ENCODE data around the gene SNX8. TPM values are rescaled to one million over a fixed set of nuclear protein-coding genes. Genes with fewer than 3 reads are reported as not detected.

The SNX8 gene
- total and polyA plus RNA-seq, 2 of the 13 experiments (the other 11 are each of a cell fraction or from before 2014, with no cell fraction given), result 20.6 to 45.2 TPM

DNA sequence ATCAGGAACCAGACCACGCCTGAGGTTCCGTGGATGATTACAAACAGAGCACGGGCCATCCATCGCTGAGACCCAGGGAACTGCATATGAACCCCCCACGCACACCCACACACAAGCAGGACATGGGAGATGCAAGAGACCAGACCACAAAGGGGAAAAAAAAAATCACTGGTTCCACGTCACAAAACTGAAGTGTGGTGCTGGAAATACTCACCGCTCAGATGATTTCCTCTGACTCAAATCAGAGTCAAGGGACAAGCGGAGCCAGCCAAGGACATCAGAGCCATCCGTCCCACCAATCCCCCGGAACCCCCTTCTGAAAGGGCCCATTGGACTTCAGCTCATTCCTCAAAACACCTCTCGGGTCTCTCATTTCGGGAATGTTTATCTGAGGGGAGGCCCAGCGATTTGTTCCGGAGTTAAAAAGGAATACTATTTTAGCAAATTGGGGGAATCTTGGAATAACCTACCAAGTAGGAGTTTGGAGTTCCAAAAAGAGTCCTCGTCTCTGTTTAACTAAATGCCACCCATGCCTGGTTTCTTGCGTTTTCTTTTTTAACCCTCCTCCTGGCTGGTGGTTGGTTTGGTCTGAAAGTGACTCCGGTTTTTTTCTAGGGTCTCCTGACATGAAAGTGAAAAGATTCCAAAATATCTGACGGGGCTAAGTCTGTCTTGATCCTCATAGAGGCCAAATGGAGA, 15.0 kb downstream of the SNX8 start:
- TF ChIP-seq NCOR1 (IDR thresholded peaks at IDR 0.05; ENCODE audit: borderline replicate concordance, low read length) (no peak), ZNF768 (CRISPR knock-in tag; IDR thresholded peaks at IDR 0.05) (no peak), ZNF674 (CRISPR knock-in tag; IDR thresholded peaks at IDR 0.05; ENCODE audit: low read depth) (no peak), ZFP82 (CRISPR knock-in tag; IDR thresholded peaks at IDR 0.05; ENCODE audit: borderline replicate concordance) (no peak), HMGA1 (CRISPR knock-in tag; conservative IDR thresholded peaks at IDR 0.05) (no peak), SRSF9 (IDR thresholded peaks at IDR 0.05; ENCODE audit: borderline replicate concordance, insufficient read depth, low read depth, low read length, poor library complexity, severe bottlenecking) (no peak), MATR3 (CRISPR knock-in tag; IDR thresholded peaks at IDR 0.05) (no peak), ZMYM3 (CRISPR knock-in tag; IDR thresholded peaks at IDR 0.05) (no peak)
- TF ChIP-seq, protein P1, sequence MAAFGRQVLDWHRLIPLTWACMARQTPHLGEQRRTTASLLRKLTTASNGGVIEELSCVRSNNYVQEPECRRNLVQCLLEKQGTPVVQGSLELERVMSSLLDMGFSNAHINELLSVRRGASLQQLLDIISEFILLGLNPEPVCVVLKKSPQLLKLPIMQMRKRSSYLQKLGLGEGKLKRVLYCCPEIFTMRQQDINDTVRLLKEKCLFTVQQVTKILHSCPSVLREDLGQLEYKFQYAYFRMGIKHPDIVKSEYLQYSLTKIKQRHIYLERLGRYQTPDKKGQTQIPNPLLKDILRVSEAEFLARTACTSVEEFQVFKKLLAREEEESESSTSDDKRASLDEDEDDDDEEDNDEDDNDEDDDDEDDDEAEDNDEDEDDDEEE (CRISPR knock-in tag; IDR thresholded peaks at IDR 0.05), result no peak
- ATAC-seq (no peak), FAIRE-seq (no peak), DNase-seq (ENCODE audit: low spot score) (no peak)
- no TSS peak for BruUV-seq (replicated peaks)
- Histone ChIP-seq H3K36me3 (replicated peaks in 1 of 2; ENCODE audit: control insufficient read depth in 1 of 2, insufficient read depth in 2 of 2, low read length in 2 of 2) (no peaks in the 10 kb centered on the region; a peak in 1 of 5 replicates), H3K9ac (ENCODE audit: insufficient read depth, low read depth, low read length) (no peak overlapping the region), H3K27me3 (ENCODE audit: control insufficient read depth in 1 of 2, insufficient read depth in 2 of 2, low read length in 2 of 2) (no peaks in the 10 kb centered on the region), H3K27ac (ENCODE audit: extremely low read length, insufficient read depth, low read length) (no peak overlapping the region), H3K4me3 (replicated peaks in 1 of 3; ENCODE audit: insufficient read depth in 1 of 3, low read depth in 2 of 3, low read length in 3 of 3) (no peak overlapping the region), H2AFZ (ENCODE audit: low read length) (no peak overlapping the region), H3K79me2 (ENCODE audit: insufficient read depth, low read length) (peaks cover 36% of the 10 kb centered on the region), H3K9me3 (ENCODE audit: low read length) (no peaks in the 10 kb centered on the region), H3K4me2 (ENCODE audit: low read depth, low read length) (no peak overlapping the region), H3K4me1 (ENCODE audit: insufficient read depth, low read length) (peaks cover 16% of the 10 kb centered on the region), H4K20me1 (ENCODE audit: insufficient read depth, low read length) (no peaks in the 10 kb centered on the region)
- 93% methylated on average over 18 of the region's 18 CpGs for WGBS (ENCODE audit: low lambda C conversion rate)
- ChIA-PET CTCF (ENCODE audit: low intra/inter-chr PET ratio, low total read pairs) (no interaction called here), POLR2A (no interaction called here)
- in situ Hi-C loops (cut with HindIII; ENCODE audit: extremely low pct_ligation_motif_present, low pct_unique_long_range_greater_than_20kb) (no loop called here), intact Hi-C loops (cut with micrococcal nuclease; ENCODE audit: unreplicated experiment) (no loop called here)

Data from HepG2 (cell line).